ENCODE measurements around the gene SCUBE2.

DNA sequence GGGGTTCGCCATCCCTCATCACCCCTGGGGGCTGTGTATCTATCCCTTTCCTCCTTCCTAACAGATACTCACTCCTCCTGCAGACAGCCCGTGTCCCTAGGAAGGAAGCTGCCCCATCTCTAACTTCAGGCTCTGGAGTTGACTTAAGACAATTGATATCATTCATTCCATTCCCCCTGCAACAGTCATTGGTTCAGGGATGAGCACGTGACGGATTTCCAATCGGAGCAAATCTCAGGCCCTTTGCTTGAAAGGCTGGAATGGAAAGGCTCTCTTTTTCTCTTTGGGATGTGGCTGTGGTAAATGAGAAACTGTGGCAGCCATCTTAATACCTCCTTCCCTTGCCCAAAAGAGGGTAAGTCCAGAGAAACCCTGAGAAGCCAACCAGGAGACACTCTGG lies 5.0 kb upstream of the SCUBE2 start:
- TF ChIP-seq, protein P1, sequence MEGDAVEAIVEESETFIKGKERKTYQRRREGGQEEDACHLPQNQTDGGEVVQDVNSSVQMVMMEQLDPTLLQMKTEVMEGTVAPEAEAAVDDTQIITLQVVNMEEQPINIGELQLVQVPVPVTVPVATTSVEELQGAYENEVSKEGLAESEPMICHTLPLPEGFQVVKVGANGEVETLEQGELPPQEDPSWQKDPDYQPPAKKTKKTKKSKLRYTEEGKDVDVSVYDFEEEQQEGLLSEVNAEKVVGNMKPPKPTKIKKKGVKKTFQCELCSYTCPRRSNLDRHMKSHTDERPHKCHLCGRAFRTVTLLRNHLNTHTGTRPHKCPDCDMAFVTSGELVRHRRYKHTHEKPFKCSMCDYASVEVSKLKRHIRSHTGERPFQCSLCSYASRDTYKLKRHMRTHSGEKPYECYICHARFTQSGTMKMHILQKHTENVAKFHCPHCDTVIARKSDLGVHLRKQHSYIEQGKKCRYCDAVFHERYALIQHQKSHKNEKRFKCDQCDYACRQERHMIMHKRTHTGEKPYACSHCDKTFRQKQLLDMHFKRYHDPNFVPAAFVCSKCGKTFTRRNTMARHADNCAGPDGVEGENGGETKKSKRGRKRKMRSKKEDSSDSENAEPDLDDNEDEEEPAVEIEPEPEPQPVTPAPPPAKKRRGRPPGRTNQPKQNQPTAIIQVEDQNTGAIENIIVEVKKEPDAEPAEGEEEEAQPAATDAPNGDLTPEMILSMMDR (IDR thresholded peaks at IDR 0.05) = no peak
- no peak for TF ChIP-seq POLR2A (IDR thresholded peaks at IDR 0.05)
- TF ChIP-seq POLR2AphosphoS5 (IDR thresholded peaks at IDR 0.05) = no peak
